Kidney (tissue), 14 donors: ENCODE data around the gene PITPNM3. TPM values are rescaled to one million over a fixed set of nuclear protein-coding genes. Genes with fewer than 3 reads are reported as not detected.

Source experiments
- DNase-seq, 5 donors: peaks; one replicate each; pipeline ENCODE4 v3.0.0-alpha.2; 2013 to 2020
- FAIRE-seq: peaks from 2 replicates; lab custom pipeline; 2012; peaks lifted over from hg19 to GRCh38; lab: Jason Lieb, UNC
- H3K27ac ChIP-seq, 2 donors: one replicate each; pipeline ENCODE4 v1.7.0; 2013; ENCODE audit warnings: low read depth in 2 of 2, low read length in 2 of 2, inconsistent platforms in 1 of 2
- H3K27me3 ChIP-seq: one replicate; pipeline ENCODE4 v1.7.1; 2013; ENCODE audit warnings: low read length, inconsistent platforms; ENCODE audit not compliant: control insufficient read depth, insufficient read depth
- H3K36me3 ChIP-seq, 3 donors: one replicate each; pipeline versions ENCODE4 v1.7.0 to v1.7.1; 2013; ENCODE audit warnings: low read length in 3 of 3, control low read depth in 1 of 3, inconsistent platforms in 1 of 3; ENCODE audit not compliant: insufficient read depth in 3 of 3, control insufficient read depth in 2 of 3
- H3K4me1 ChIP-seq, 3 donors: one replicate each; pipeline versions ENCODE4 v1.7.0 to v1.7.1; 2013; ENCODE audit warnings: low read length in 3 of 3, inconsistent platforms in 1 of 3, low read depth in 1 of 3; ENCODE audit not compliant: control insufficient read depth in 2 of 3, insufficient read depth in 2 of 3
- H3K4me3 ChIP-seq, 3 donors: one replicate each; pipeline versions ENCODE4 v1.7.0 to v1.8.1; 2013; ENCODE audit warnings: low read length in 3 of 3, control low read depth in 1 of 3, inconsistent platforms in 1 of 3
- H3K9ac ChIP-seq, 3 donors: one replicate each; pipeline versions ENCODE4 v1.7.0 to v1.7.1; 2013; ENCODE audit warnings: low read length in 3 of 3, control low read depth in 1 of 3, inconsistent platforms in 1 of 3
- H3K9me3 ChIP-seq, 3 donors: one replicate each; pipeline versions ENCODE4 v1.7.0 to v1.7.1; 2013; ENCODE audit warnings: low read length in 3 of 3, control low read depth in 1 of 3, inconsistent platforms in 1 of 3; ENCODE audit not compliant: control insufficient read depth in 2 of 3, insufficient read depth in 1 of 3
- CTCF ChIP-seq: IDR thresholded peaks from 3 replicates; pipeline ENCODE4 v1.5.1; 2012; ENCODE audit warnings: mild to moderate bottlenecking, moderate library complexity, borderline replicate concordance; ENCODE audit not compliant: insufficient read depth; ENCODE audit errors: extremely low read depth
- intact Hi-C: fragments of 100-400 bp; cut with DNase I; formaldehyde crosslinking; loops from one replicate; pipeline ENCODE4 v1.11.1; 2022
- polyA plus RNA-seq: library from polyadenylated mRNA; stranded (reverse); fragments of 350-450 nt; fragmentation: Illumina TruSeq; extraction: RNeasy Lipid Tissue Mini Kit (QIAGEN cat#74804); gene quantifications from one replicate; pipeline ENCODE4 v1.2.3, GENCODE V29; 2014; ENCODE audit warnings: low read depth, low replicate concordance; ENCODE audit not compliant: insufficient read depth
- total RNA-seq: library from RNA; stranded (reverse); fragmentation: NEBNext Ultra II Directional; extraction: Animal tissue kit (Norgen Biotek cat#: 25700); gene quantifications from one replicate; pipeline ENCODE4 v1.2.1, GENCODE V29; 2021
- donor health status: control.
- donor health status: control.
- donor health status: control.
- donor health status: control.
- donor health status: control.
- donor health status: DM: yes; HTN: yes; CAD: no.
- donor health status: Normal renal cell carcinoma (clear cell type).

Gene PITPNM3
- total and polyA plus RNA-seq, 2 donors from 2014 or later = 1.8 to 9.1 TPM

GRCh38 chr17:6543079-6544010, 13.0 kb downstream of the PITPNM3 start:
- Histone ChIP-seq H3K27ac (no peak overlapping the region), H3K9me3 (no peaks in the 10 kb centered on the region), H3K27me3 (no peaks in the 10 kb centered on the region), H3K36me3 (no peaks in the 10 kb centered on the region), H3K4me1 (peaks cover 0 to under 1% (median 0%) of the 10 kb centered on the region in 3 donors), H3K4me3 (no peak overlapping the region), H3K9ac (no peak overlapping the region)
- TF ChIP-seq CTCF = no peak
- peak in 1 of 5 donors; percentile 33 for DNase-seq
- intact Hi-C loops = no loop called here
- FAIRE-seq = no peak

GRCh38 chr17:6542577-6542976, 13.8 kb downstream of the PITPNM3 start:
- Histone ChIP-seq H3K36me3 (no peaks in the 10 kb centered on the region), H3K27ac (no peak overlapping the region), H3K27me3 (no peaks in the 10 kb centered on the region), H3K4me1 (no peaks in the 10 kb centered on the region), H3K9ac (no peak overlapping the region), H3K4me3 (no peak overlapping the region), H3K9me3 (no peaks in the 10 kb centered on the region)
- no peak for FAIRE-seq
- intact Hi-C loops = no loop called here
- DNase-seq = no peak
- no peak for TF ChIP-seq CTCF

- intact Hi-C loops = no loop called here
- FAIRE-seq (no peak), DNase-seq (peak in 1 of 5 donors; percentile 45)
- no peak for TF ChIP-seq CTCF
- Histone ChIP-seq H3K4me1 (no peaks in the 10 kb centered on the region), H3K27ac (no peak overlapping the region), H3K4me3 (no peak overlapping the region), H3K36me3 (no peaks in the 10 kb centered on the region), H3K9me3 (no peaks in the 10 kb centered on the region), H3K27me3 (no peaks in the 10 kb centered on the region), H3K9ac (no peak overlapping the region)
These were observed 14.5 kb downstream of the PITPNM3 start for GRCh38 chr17:6541886-6542285.
